Suppressor macrophage (primary cell): ENCODE data around the gene OSTF1.

Experiments used
- DNase-seq, 4 experiments: peaks; one replicate each; pipeline ENCODE4 v3.0.0-alpha.2; 2020 to 2022

The OSTF1 gene

GRCh38 chr9:75167281-75167680 lies 79.0 kb downstream of the OSTF1 start:
- no peak for DNase-seq

DNA sequence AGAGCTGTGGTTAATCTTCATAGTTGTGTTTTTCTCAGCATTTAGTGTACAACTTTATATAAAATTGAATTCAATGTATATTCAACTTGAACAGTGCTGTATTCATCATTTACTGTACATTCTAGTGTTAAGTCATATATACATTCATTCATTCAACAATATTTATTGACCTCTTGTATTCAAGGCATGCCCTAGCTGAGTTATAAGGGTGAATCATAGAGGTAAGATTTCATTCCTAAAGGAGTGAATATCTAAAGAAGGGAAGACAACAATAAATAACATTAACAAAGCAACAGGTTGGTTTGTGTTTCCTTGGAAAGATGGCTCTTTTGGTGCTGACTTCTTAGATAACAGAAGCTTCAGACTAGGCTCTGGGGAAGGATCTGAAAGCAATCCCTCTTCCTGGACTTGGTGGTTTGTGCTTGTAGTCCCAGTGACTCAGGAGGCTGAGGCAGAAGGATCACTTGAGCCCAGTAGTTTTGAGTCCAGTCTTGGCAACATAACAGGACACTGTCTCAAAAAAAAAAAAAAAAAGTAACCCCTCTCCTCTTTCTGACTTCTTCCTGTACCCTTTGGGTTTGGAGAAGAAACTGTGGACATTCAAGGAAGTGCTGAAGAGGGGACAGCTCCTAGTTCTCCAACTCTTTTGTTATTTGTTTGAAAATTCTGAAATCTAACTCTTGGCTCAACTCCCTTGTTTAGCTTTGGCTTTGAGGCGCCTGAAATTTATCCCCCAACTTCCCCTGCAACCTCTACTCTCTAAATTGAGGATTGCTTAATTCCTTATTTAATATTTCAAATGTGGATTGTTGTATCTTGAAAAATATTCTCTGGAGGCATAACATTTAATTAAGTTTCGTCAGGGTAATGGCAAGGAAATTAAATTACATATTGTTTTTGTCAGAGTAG lies 80.2 kb downstream of the OSTF1 start:
- no peak for DNase-seq

DNA sequence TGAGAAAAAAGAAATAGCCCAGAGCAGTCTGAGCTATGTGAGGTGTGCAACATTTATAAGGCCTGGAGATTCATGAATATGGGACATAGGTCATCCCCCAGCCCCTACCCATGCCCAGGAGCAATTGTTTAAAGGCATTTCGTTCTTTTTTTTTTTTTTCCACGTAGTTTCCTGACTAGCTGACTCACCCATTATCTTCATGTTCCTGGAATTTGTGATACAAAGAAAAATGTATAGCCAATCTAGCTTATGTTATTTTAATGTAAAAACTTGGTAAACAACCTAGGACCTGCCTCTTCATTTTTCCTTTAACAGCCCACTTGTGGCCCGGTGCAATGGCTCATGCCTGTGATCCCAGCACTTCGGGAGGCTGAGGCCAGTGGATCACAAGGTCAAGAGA lies 81.3 kb downstream of the OSTF1 start:
- DNase-seq: no peak

- DNase-seq: no peak
Observed at GRCh38 chr9:75170898-75171360, 82.6 kb downstream of the OSTF1 start.

- DNase-seq: no peak
Observed at GRCh38 chr9:75175395-75175794, 87.1 kb downstream of the OSTF1 start.

DNA sequence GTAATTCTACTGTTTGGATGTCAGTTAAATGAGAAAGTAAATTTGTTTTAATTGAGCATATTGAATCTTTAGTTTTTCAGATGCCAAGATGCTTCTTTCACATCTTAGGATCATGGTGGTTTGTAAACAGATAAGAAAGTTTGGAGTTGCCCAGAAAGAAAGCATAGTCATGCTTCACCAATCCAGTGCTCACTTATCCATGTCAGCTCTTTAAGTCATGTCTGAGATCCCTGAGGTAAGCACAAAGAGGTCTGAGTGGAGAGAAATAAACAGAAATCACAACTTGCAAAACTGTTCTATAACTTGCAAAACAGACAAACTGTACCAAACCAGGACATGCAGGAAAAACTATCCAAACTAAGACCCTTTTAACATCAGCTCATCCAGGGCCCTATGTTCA lies 87.7 kb downstream of the OSTF1 start:
- DNase-seq: no peak

GRCh38 chr9:75181750-75182149 lies 93.4 kb downstream of the OSTF1 start:
- peak in 1 of 4 experiments; percentile 4 for DNase-seq

- peak in 3 of 4 experiments; percentile 12 to 27 (median 23) for DNase-seq
Observed at GRCh38 chr9:75183306-75183705, 95.0 kb downstream of the OSTF1 start.

DNA sequence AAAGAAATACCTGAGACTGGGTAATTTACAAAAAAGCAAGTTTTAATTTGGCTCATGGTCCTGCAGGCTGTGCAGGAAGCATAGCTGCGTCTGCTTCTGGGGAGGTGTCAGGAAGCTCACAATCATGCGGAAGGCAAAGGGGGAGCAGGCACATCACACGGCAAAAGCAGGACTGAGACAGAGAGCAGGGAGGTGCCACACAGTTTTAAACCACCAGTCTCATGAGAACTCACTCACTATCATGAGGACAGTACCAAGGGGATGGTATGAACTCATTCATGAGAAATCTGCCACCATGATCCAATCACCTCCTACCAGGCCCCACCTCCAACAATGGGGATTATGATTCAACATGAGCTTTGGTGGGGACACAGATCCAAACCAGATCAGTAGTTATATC lies 96.2 kb downstream of the OSTF1 start:
- peak in 3 of 4 experiments; percentile 10 to 12 (median 12) for DNase-seq

GRCh38 chr9:75185585-75186170 lies 97.4 kb downstream of the OSTF1 start:
- DNase-seq: peak; percentile 18 to 54 (median 43)

GRCh38 chr9:75186767-75187380 lies 98.6 kb downstream of the OSTF1 start:
- peak in 3 of 4 experiments; percentile 5 to 51 (median 48) for DNase-seq

DNA sequence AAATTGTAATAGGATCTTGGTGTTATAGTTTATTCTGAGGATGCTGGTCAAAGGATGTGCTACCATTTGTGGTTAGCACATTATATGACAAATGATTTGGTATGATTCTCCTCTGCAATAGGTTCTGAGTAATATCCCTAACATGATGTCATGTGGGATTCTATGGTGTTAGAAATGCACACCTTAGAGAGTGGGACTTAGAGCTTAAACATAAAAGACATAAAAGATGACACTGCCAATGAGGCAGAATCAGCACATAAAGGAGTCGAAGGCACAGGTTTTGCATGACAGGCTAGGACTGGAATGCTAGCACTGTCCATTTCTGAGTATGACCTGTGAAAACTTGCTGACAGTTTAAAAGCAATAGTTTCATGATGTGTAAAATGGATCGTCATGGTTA lies 100.4 kb downstream of the OSTF1 start:
- DNase-seq: no peak

GRCh38 chr9:75190762-75191161 lies 102.4 kb downstream of the OSTF1 start:
- no peak for DNase-seq
